Measurements from ENCODE around the gene PLEKHF1.

GRCh38 chr19:29662278-29662603 is 3.0 kb upstream of the PLEKHF1 start:
- TF ChIP-seq CTCF (conservative IDR thresholded peaks at IDR 0.05) (no peak), ZFX (IDR thresholded peaks at IDR 0.05) (no peak)
